IMR-90 (cell line): ENCODE results near the gene PTPRN2. TPM values are rescaled to one million over a fixed set of nuclear protein-coding genes. Genes with fewer than 3 reads are reported as not detected.

Source experiments
- ATAC-seq: fragments of 200-7000 bp; cut with Tn5 transposase; 2 replicates; pipeline ENCODE4 v1.9.1; 2020; ENCODE audit warnings: low read depth, mild to moderate bottlenecking, moderate library complexity
- BruUV-seq: library from RNA; stranded (reverse); fragments of 400-500 nt; replicated peaks from 2 replicates; lab custom pipeline; 2021; lab: Mats Ljungman, UMichigan
- CTCF ChIA-PET: fragments of 300-600 bp; formaldehyde crosslinking; extraction: SDS; loops from one replicate; lab custom pipeline; 2021; ENCODE audit warnings: antibody characterized with exemption; lab: Yijun Ruan, JAX
- POLR2A ChIA-PET: fragments of 300-600 bp; sonication (Branson Sonifier 250); formaldehyde crosslinking; loops from one replicate; lab custom pipeline; 2022; ENCODE audit warnings: antibody characterized with exemption; ENCODE audit not compliant: unreplicated experiment; lab: Charles Lee
- DNase-seq: peaks from one replicate; pipeline ENCODE4 v3.0.0; 2013
- H2AFZ ChIP-seq: replicated peaks from 2 replicates; pipeline ENCODE3; 2013; ENCODE audit warnings: low read length, mild to moderate bottlenecking; ENCODE audit not compliant: poor library complexity
- H2AK5ac ChIP-seq: 2 replicates; pipeline ENCODE4 v1.6.1; 2013; ENCODE audit warnings: low read depth, low read length, inconsistent platforms
- H2AK9ac ChIP-seq: replicated peaks from 2 replicates; pipeline ENCODE3; 2013; ENCODE audit warnings: mild to moderate bottlenecking, low read depth, low read length, moderate library complexity; ENCODE audit not compliant: poor library complexity
- H2BK120ac ChIP-seq: 2 replicates; pipeline ENCODE4 v1.6.1; 2013; ENCODE audit warnings: low read depth, low read length, inconsistent platforms
- H2BK15ac ChIP-seq: 3 replicates; pipeline ENCODE4 v1.6.1; 2013; ENCODE audit warnings: low read depth, low read length, inconsistent platforms
- H2BK20ac ChIP-seq: 2 replicates; pipeline ENCODE4 v1.6.1; 2013; ENCODE audit warnings: low read depth, mild to moderate bottlenecking, inconsistent platforms, low read length, moderate library complexity
- H2BK5ac ChIP-seq: 2 replicates; pipeline ENCODE4 v1.6.1; 2013; ENCODE audit warnings: mild to moderate bottlenecking, low read depth, low read length, inconsistent platforms; ENCODE audit not compliant: poor library complexity, severe bottlenecking
- H3K14ac ChIP-seq: replicated peaks from 2 replicates; pipeline ENCODE4 v1.6.1; 2013; ENCODE audit warnings: low read depth, low read length, inconsistent platforms
- H3K18ac ChIP-seq: 2 replicates; pipeline ENCODE4 v1.6.1; 2013; ENCODE audit warnings: low read depth, low read length, control low read depth
- H3K23ac ChIP-seq: 2 replicates; pipeline ENCODE4 v1.6.1; 2013; ENCODE audit warnings: low read depth, low read length, inconsistent platforms
- H3K27ac ChIP-seq: 2 replicates; pipeline ENCODE4 v1.5.1; 2013; ENCODE audit warnings: mild to moderate bottlenecking, control low read depth, low read length; ENCODE audit not compliant: insufficient read depth
- H3K27me3 ChIP-seq: 2 replicates; pipeline ENCODE4 v1.6.1; 2013; ENCODE audit warnings: low read length; ENCODE audit not compliant: control insufficient read depth, insufficient read depth
- H3K36me3 ChIP-seq: 2 replicates; pipeline ENCODE4 v1.6.1; 2013; ENCODE audit warnings: low read length, mixed read lengths; ENCODE audit not compliant: control insufficient read depth, insufficient read depth
- H3K4ac ChIP-seq: 2 replicates; pipeline ENCODE4 v1.6.1; 2013; ENCODE audit warnings: low read depth, low read length, inconsistent platforms
- H3K4me1 ChIP-seq: 2 replicates; pipeline ENCODE4 v1.6.1; 2013; ENCODE audit warnings: low read length, mixed read lengths; ENCODE audit not compliant: control insufficient read depth, insufficient read depth
- H3K4me2 ChIP-seq: 2 replicates; pipeline ENCODE4 v1.6.1; 2013; ENCODE audit warnings: low read depth, mild to moderate bottlenecking, control low read depth, low read length, moderate library complexity
- H3K4me3 ChIP-seq: 2 replicates; pipeline ENCODE4 v1.5.1; 2013; ENCODE audit warnings: low read depth, mild to moderate bottlenecking, control low read depth, low read length, moderate library complexity; ENCODE audit not compliant: insufficient read depth
- H3K56ac ChIP-seq: 2 replicates; pipeline ENCODE4 v1.6.1; 2013; ENCODE audit warnings: low read length, inconsistent platforms; ENCODE audit not compliant: insufficient read depth; ENCODE audit errors: extremely low read depth
- H3K79me1 ChIP-seq, 2 experiments: 2 replicates each; pipeline ENCODE4 v1.6.1; 2013; ENCODE audit warnings: low read length in 2 of 2, inconsistent platforms in 1 of 2, low read depth in 1 of 2
- H3K9ac ChIP-seq: 2 replicates; pipeline ENCODE4 v1.6.1; 2013; ENCODE audit warnings: low read depth, low read length, control low read depth
- H3K9me1 ChIP-seq: 2 replicates; pipeline ENCODE4 v1.6.1; 2013; ENCODE audit warnings: low read length, inconsistent platforms; ENCODE audit not compliant: insufficient read depth
- H3K9me3 ChIP-seq: 2 replicates; pipeline ENCODE4 v1.6.1; 2013; ENCODE audit warnings: low read length; ENCODE audit not compliant: control insufficient read depth, insufficient read depth
- H4K20me1 ChIP-seq: 2 replicates; pipeline ENCODE4 v1.6.1; 2013; ENCODE audit warnings: low read length, inconsistent platforms; ENCODE audit not compliant: insufficient read depth
- H4K5ac ChIP-seq: 2 replicates; pipeline ENCODE4 v1.6.1; 2013; ENCODE audit warnings: mild to moderate bottlenecking, low read depth, low read length, control low read depth
- H4K8ac ChIP-seq, 2 experiments: 2 replicates each; pipeline ENCODE4 v1.6.1; 2013; ENCODE audit warnings: low read depth in 2 of 2, low read length in 2 of 2, control low read depth in 1 of 2, inconsistent platforms in 1 of 2
- H4K91ac ChIP-seq: 2 replicates; pipeline ENCODE4 v1.6.1; 2013; ENCODE audit warnings: low read depth, low read length, inconsistent platforms; ENCODE audit not compliant: insufficient read depth
- BHLHE40 ChIP-seq: fragments of 150-350 bp; IDR thresholded peaks from 2 replicates; pipeline ENCODE4 v1.6.1; 2016; ENCODE audit warnings: mild to moderate bottlenecking, low read depth, low read length
- CEBPB ChIP-seq: IDR thresholded peaks from 2 replicates; pipeline ENCODE4 v1.6.1; 2012; ENCODE audit warnings: low read depth, low read length, improper control_type of control experiment
- CHD1 ChIP-seq: IDR thresholded peaks from 2 replicates; pipeline ENCODE4 v1.6.1; 2012; ENCODE audit warnings: low read depth, low read length, improper control_type of control experiment
- CTCF ChIP-seq: conservative IDR thresholded peaks from 2 replicates; pipeline ENCODE4 v1.5.1; 2012; ENCODE audit warnings: mild to moderate bottlenecking, low read depth, low read length, improper control_type of control experiment
- ELK1 ChIP-seq: fragments of 150-350 bp; IDR thresholded peaks from 2 replicates; pipeline ENCODE4 v1.6.1; 2016; ENCODE audit warnings: low read depth, mild to moderate bottlenecking, low read length, moderate library complexity, borderline replicate concordance
- FOS ChIP-seq: fragments of 150-350 bp; IDR thresholded peaks from 2 replicates; pipeline ENCODE4 v1.6.1; 2016; ENCODE audit warnings: low read depth, low read length
- MAFK ChIP-seq: IDR thresholded peaks from 2 replicates; pipeline ENCODE4 v1.6.1; 2012; ENCODE audit warnings: low read depth, low read length, improper control_type of control experiment
- MAZ ChIP-seq: IDR thresholded peaks from 2 replicates; pipeline ENCODE4 v1.6.1; 2012; ENCODE audit warnings: low read depth, mild to moderate bottlenecking, low read length, improper control_type of control experiment, moderate library complexity, borderline replicate concordance
- MXI1 ChIP-seq: IDR thresholded peaks from 2 replicates; pipeline ENCODE4 v1.6.1; 2012; ENCODE audit warnings: low read depth, mild to moderate bottlenecking, low read length, moderate library complexity, borderline replicate concordance
- NFE2L2 ChIP-seq: fragments of 150-350 bp; IDR thresholded peaks from 2 replicates; pipeline ENCODE4 v1.6.1; 2016; ENCODE audit warnings: low read depth, mild to moderate bottlenecking, low read length
- POLR2A ChIP-seq: IDR thresholded peaks from 2 replicates; pipeline ENCODE4 v1.6.1; 2012; ENCODE audit warnings: mild to moderate bottlenecking, low read depth, low read length
- RAD21 ChIP-seq: IDR thresholded peaks from 2 replicates; pipeline ENCODE4 v1.6.1; 2012; ENCODE audit warnings: low read length, improper control_type of control experiment
- RCOR1 ChIP-seq: IDR thresholded peaks from 2 replicates; pipeline ENCODE4 v1.6.1; 2012; ENCODE audit warnings: mild to moderate bottlenecking, low read length, improper control_type of control experiment; ENCODE audit not compliant: insufficient replicate concordance
- RFX5 ChIP-seq: IDR thresholded peaks from 2 replicates; pipeline ENCODE4 v1.8.0; 2012; ENCODE audit warnings: low read depth, mild to moderate bottlenecking, low read length, moderate library complexity
- SMC3 ChIP-seq: fragments of 150-350 bp; IDR thresholded peaks from 2 replicates; pipeline ENCODE4 v1.6.1; 2016; ENCODE audit warnings: low read depth, mild to moderate bottlenecking, antibody characterized with exemption, low read length, moderate library complexity
- USF2 ChIP-seq: fragments of 150-350 bp; IDR thresholded peaks from 2 replicates; pipeline ENCODE4 v1.6.1; 2017; ENCODE audit warnings: mild to moderate bottlenecking, antibody characterized with exemption, low read length, low read depth
- whole genome bisulfite sequencing, 2 experiments: methylation state at CpG; one replicate each; pipeline versions ENCODE4 v1.1.5 to v1.1.7; 2013; ENCODE audit warnings: missing lambda C conversion rate in 2 of 2; ENCODE audit not compliant: insufficient read length in 1 of 2; ENCODE audit errors: extremely low coverage in 2 of 2; 5-methylcytosine and 5-hydroxymethylcytosine counted together
- dilution Hi-C: fragments of 300-500 bp; cut with HindIII; formaldehyde crosslinking; loops from one replicate; pipeline ENCODE4 v1.14.3; 2018; ENCODE audit warnings: low sequenced_read_pairs; ENCODE audit not compliant: unreplicated experiment
- in situ Hi-C: fragments of 300-500 bp; cut with MboI; formaldehyde crosslinking; loops from 3 replicates; pipeline ENCODE4 v1.14.3; 2019; ENCODE audit warnings: low sequenced_read_pairs, inconsistent platforms, mixed read lengths
- intact Hi-C: fragments of 100-400 bp; cut with micrococcal nuclease; formaldehyde crosslinking; loops from 2 replicates; pipeline ENCODE4 v1.10.0; 2022
- polyA plus RNA-seq, 3 experiments: library from polyadenylated mRNA; depleted of rRNA; stranded (reverse); fragments of >200 nt; gene quantifications; 2 replicates each; pipeline ENCODE4 v1.2.3, GENCODE V29; 2012; ENCODE audit warnings: low replicate concordance in 1 of 3
- total RNA-seq: library from RNA; depleted of rRNA; stranded (reverse); fragments of >200 nt; gene quantifications from 2 replicates; pipeline ENCODE4 v1.2.3, GENCODE V29; 2012

The PTPRN2 gene
- total and polyA plus RNA-seq, 2 of the 4 experiments (the other 2 are of a cell fraction), result 0.03 TPM; not detected in 1

- Histone ChIP-seq H4K5ac (no peak overlapping the region), H3K9ac (no peak overlapping the region), H3K18ac (no peak overlapping the region), H3K27me3 (no peaks in the 10 kb centered on the region), H2BK120ac (no peak overlapping the region), H3K4ac (no peak overlapping the region), H2BK20ac (no peak overlapping the region), H3K27ac (no peak overlapping the region), H3K4me3 (no peak overlapping the region), H3K4me2 (no peak overlapping the region), H3K23ac (no peak overlapping the region), H3K36me3 (no peaks in the 10 kb centered on the region), H4K20me1 (no peaks in the 10 kb centered on the region), H3K4me1 (no peaks in the 10 kb centered on the region), H4K8ac (no peak overlapping the region), H2BK15ac (no peak overlapping the region), H2BK5ac (no peak overlapping the region), H2AFZ (no peak overlapping the region), H2AK5ac (no peak overlapping the region), H3K9me1 (no peaks in the 10 kb centered on the region), H3K56ac (no peak overlapping the region), H3K9me3 (peaks cover 63% of the 10 kb centered on the region), H3K79me1 (no peaks in the 10 kb centered on the region), H4K91ac (no peak overlapping the region), H2AK9ac (no peak overlapping the region), H3K14ac (no peak overlapping the region)
- in situ Hi-C loops, result no loop called here
- TF ChIP-seq RFX5 (no peak), MXI1 (no peak), SMC3 (no peak), MAFK (no peak), RAD21 (no peak), CEBPB (no peak), MAZ (no peak), FOS (no peak), ELK1 (no peak), CHD1 (no peak), POLR2A (no peak), RCOR1 (no peak), USF2 (no peak), CTCF (no peak), BHLHE40 (no peak), NFE2L2 (no peak)
- dilution Hi-C loops, result no loop called here
- ChIA-PET CTCF (no interaction called here), POLR2A (no interaction called here)
- BruUV-seq, result no TSS peak
- 80% methylated on average over 8 of the region's 17 CpGs; no CpG with 5 or more reads in 1 of the 2 experiments for WGBS, 2 experiments
- DNase-seq (no peak), ATAC-seq (no peak)
- intact Hi-C loops, result no loop called here
Observed at GRCh38 chr7:157545681-157546060, 1042.0 kb downstream of the PTPRN2 start.
